HG03432 (cell line): ENCODE data around the gene TTLL9.

Experiments
- ATAC-seq: cut with Tn5 transposase; IDR thresholded peaks from one replicate; pipeline ENCODE4 v1.9.1; 2021; ENCODE audit warnings: mild to moderate bottlenecking, moderate library complexity; ENCODE audit not compliant: unreplicated experiment

The TTLL9 gene

DNA sequence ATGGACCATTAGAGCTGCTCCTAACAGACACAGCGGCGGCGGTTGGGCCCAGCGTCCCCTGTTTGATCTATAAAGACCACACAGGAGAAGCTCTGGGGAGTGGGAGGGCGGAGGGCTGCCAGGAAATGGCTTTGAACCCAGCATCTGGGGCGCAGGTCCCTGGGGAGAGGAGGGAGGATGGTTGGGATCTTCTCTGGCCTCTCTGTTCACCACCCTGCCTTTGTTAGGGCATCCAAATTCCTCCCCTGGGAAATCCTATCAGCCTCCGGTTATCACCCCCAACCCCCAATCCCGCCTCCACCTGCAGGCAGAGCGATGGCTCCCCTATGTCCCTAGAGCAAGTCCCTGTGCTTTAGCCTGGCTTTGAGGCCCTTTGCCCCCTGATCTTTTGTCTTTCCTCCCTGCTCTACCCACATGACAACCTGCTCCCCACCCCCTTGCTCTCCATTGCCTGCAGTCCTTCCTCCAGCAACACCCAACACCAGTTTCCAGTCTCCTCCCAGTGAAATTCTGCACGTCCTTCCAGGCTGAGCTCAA is 104.6 kb downstream of the TTLL9 start:
- ATAC-seq = no peak

- no peak for ATAC-seq
Measured at GRCh38 chr20:31975874-31976273, 105.4 kb downstream of the TTLL9 start.

GRCh38 chr20:31977080-31977479 is 106.6 kb downstream of the TTLL9 start:
- no peak for ATAC-seq

DNA sequence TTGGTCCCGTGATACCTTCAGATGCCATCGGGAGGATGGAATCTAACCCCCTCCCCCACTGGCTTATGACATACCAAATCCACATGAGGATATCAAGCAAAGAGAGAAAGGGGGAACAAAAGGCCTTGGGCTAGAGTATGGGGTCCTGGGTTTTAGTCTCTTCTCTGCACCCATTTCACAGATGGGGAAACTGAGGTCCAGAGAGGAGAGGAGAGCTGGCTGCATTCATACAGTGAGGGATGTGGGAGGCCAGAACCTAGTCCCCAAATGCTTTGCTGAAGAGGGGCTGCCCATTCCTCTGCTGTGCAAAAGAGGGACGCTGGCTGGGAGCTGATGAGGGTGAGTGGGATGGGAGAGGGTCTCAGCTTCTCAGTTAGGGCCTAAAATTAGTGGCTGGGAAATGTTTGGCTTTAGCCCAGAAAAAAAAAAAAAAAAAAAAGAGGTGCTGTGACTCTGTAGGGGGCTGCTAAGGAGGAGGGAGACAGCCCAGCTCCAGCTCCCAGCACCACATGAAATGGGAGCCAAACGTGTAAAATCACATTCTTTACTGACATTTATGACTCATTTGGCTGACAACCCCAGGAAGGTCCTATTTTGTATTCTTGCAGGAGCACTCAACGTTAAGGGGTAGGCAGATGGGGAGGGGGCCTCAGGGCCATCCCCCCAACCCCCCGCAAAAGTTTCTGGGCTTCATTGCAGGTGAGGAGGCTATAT is 109.4 kb downstream of the TTLL9 start:
- ATAC-seq = no peak

GRCh38 chr20:31981784-31982183 is 111.3 kb downstream of the TTLL9 start:
- no peak for ATAC-seq

DNA sequence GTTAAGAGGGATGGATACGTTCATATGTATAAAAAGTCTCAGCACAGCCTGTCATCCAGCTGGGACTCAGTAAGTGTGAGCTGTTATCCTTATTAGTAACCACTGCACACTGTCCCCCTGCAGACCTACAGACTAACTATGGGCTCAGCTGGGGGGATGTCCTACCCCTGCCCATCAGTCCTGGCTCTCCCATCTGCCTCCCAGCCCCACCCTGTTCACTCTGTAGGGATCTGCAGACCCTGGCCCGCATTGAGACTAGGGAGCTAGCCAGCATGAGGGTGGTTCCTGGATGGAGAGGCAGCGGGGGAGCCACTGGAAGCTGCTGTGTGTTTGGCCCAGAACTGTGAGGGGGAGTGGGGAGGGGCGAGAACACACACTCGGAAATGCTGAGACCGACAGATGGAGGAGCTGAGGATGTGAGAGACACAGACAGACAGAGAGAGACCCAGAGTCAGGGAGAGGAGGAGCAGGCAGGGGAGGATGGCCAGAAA is 114.6 kb downstream of the TTLL9 start:
- ATAC-seq = no peak

GRCh38 chr20:31987744-31988143 is 117.3 kb downstream of the TTLL9 start:
- ATAC-seq = no peak

GRCh38 chr20:31988430-31989015 is 118.1 kb downstream of the TTLL9 start:
- ATAC-seq = no peak

DNA sequence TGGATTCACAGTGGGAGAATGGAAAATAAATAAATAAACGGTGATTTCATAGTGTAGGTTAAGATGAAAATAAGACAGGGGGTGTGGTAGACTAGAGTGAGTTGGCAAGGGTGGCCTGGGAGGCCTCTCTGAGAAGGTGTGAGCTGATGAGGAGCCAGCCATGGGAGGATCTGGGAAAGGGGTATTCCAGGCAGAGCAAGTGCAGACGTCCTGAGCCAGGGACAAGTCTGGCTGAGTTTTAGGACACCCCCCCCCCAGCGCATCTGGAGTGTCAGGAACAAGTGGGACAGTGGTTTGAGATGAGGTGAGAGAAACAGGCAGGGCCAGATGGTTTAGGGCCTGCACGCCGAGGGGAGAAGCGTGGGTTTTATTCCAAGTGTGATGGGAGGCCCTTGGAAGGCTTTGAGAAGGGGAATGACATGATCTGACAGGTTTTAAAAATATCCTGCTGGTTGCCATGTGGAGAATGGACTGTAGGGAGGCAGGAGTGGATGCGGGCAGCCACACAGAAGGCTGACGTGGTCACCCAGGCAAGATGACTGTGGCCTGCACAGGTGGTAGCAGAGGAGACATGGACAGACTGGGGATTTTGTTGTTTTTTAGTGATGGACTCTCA is 118.7 kb downstream of the TTLL9 start:
- no peak for ATAC-seq

- no peak for ATAC-seq
Measured at GRCh38 chr20:31990641-31991338, 120.4 kb downstream of the TTLL9 start.

DNA sequence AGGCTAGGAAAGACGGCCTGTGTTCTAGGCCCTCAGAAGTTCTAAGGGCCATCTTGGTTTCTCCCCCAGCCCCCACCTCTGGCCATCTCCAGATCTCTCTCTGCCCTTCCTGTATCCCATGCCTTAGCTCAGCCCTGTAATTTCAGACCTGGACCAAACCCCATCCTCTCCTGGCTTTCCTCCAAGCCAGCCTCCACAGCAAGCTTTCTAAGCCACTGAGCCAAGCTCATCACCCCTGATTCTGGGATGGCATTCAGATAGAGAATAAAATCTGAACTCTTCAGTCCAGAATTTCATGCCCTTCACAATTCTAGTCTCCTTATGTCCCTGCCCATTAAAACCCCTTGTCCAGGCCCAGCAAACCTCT is 120.9 kb downstream of the TTLL9 start:
- no peak for ATAC-seq

- no peak for ATAC-seq
Measured at GRCh38 chr20:31992086-31992485, 121.7 kb downstream of the TTLL9 start.
